Activated CD8-positive, alpha-beta T cell treated with anti-CD3 and anti-CD28 coated beads, Interleukin-2, amount 10 ng/mL, durations not matched to agents 7 days and 5 days (primary cell): Measurements from ENCODE around the gene TMPO. TPM values are rescaled to one million over a fixed set of nuclear protein-coding genes. Genes with fewer than 3 reads are reported as not detected.

Experiments used
- ATAC-seq: fragments of 150-1000 bp; cut with Tn5 transposase; one replicate; pipeline ENCODE4 v1.10.0; 2021; ENCODE audit warnings: moderate library complexity
- CTCF ChIA-PET: fragments of 350-600 bp; sonication (Branson Sonifier 250); formaldehyde crosslinking; loops from one replicate; lab custom pipeline; 2021; ENCODE audit warnings: antibody characterized with exemption; lab: Charles Lee
- POLR2A ChIA-PET: fragments of 350-600 bp; sonication (Branson Sonifier 250); formaldehyde crosslinking; loops from one replicate; lab custom pipeline; 2021; ENCODE audit warnings: antibody characterized with exemption; lab: Charles Lee
- DNase-seq: peaks from one replicate; pipeline ENCODE4 v3.0.0-alpha.2; 2020
- H3K27ac Mint-ChIP-seq: one replicate; pipeline ENCODE4 v1.8.0; 2021; ENCODE audit warnings: mild to moderate bottlenecking, mixed read lengths
- H3K27me3 Mint-ChIP-seq: one replicate; pipeline ENCODE4 v1.8.0; 2021; ENCODE audit warnings: low read depth, mixed read lengths
- H3K36me3 Mint-ChIP-seq: one replicate; pipeline ENCODE4 v1.8.0; 2021; ENCODE audit warnings: low read depth, mixed read lengths
- H3K4me1 Mint-ChIP-seq: one replicate; pipeline ENCODE4 v1.8.0; 2021; ENCODE audit warnings: low read depth, mixed read lengths
- H3K4me3 Mint-ChIP-seq: one replicate; pipeline ENCODE4 v1.8.0; 2021; ENCODE audit warnings: mild to moderate bottlenecking, mixed read lengths
- H3K9me3 Mint-ChIP-seq: one replicate; pipeline ENCODE4 v1.8.0; 2022; ENCODE audit warnings: mixed read lengths; ENCODE audit not compliant: insufficient read depth
- total RNA-seq, 2 experiments: library from RNA; stranded (reverse); gene quantifications; one replicate each; pipeline ENCODE4 v1.2.3, GENCODE V29; 2021

Gene TMPO
- total RNA-seq, 2 experiments from 2014 or later, result 401 to 413 TPM

GRCh38 chr12:98579835-98580234, 64.4 kb downstream of the TMPO start:
- no peak for DNase-seq
- POLR2A ChIA-PET, result no interaction called here
- ATAC-seq, result no peak
- H3K27me3 Mint-ChIP-seq, result peaks cover 2% of the 10 kb centered on the region
- CTCF ChIA-PET, result no interaction called here
- no peaks in the 10 kb centered on the region for H3K36me3 Mint-ChIP-seq
- no peaks in the 10 kb centered on the region for H3K9me3 Mint-ChIP-seq
- H3K4me1 Mint-ChIP-seq, result no peaks in the 10 kb centered on the region
- no peak overlapping the region for H3K27ac Mint-ChIP-seq
- H3K4me3 Mint-ChIP-seq, result no peak overlapping the region

- POLR2A ChIA-PET, result no interaction called here
- ATAC-seq (no peak), DNase-seq (no peak)
- H3K4me3 Mint-ChIP-seq, result no peak overlapping the region
- CTCF ChIA-PET, result interaction anchor here (0.9 to 1.9 kb wide), 3 partner anchors 8 to 14 kb away, joined by 4 read pairs; partner anchors contain the start of gene SLC25A3
- H3K27me3 Mint-ChIP-seq, result peaks cover 2% of the 10 kb centered on the region
- no peaks in the 10 kb centered on the region for H3K4me1 Mint-ChIP-seq
- no peaks in the 10 kb centered on the region for H3K36me3 Mint-ChIP-seq
- H3K9me3 Mint-ChIP-seq, result no peaks in the 10 kb centered on the region
- no peak overlapping the region for H3K27ac Mint-ChIP-seq
Observed at GRCh38 chr12:98580695-98581094, 65.3 kb downstream of the TMPO start.

- CTCF ChIA-PET, result interaction anchor here (0.9 to 1.9 kb wide), 3 partner anchors 9 to 14 kb away, joined by 4 read pairs; partner anchors contain the start of gene SLC25A3
- Mint-ChIP-seq H3K27ac (no peak overlapping the region), H3K9me3 (no peaks in the 10 kb centered on the region), H3K4me3 (no peak overlapping the region), H3K36me3 (no peaks in the 10 kb centered on the region), H3K4me1 (no peaks in the 10 kb centered on the region), H3K27me3 (peaks cover 2% of the 10 kb centered on the region)
- DNase-seq (no peak), ATAC-seq (no peak)
- POLR2A ChIA-PET, result no interaction called here
Observed at GRCh38 chr12:98581101-98581500, 65.7 kb downstream of the TMPO start.

GRCh38 chr12:98582093-98582492, 66.7 kb downstream of the TMPO start:
- Mint-ChIP-seq H3K4me3 (no peak overlapping the region), H3K27me3 (peaks cover 2% of the 10 kb centered on the region), H3K36me3 (no peaks in the 10 kb centered on the region), H3K27ac (no peak overlapping the region), H3K9me3 (no peaks in the 10 kb centered on the region), H3K4me1 (no peaks in the 10 kb centered on the region)
- ChIA-PET CTCF (interaction anchor here (0.6 to 1.9 kb wide), 2 partner anchors 11 to 50 kb away, joined by 3 to 4 read pairs; partner anchors contain the start of gene SLC25A3), POLR2A (no interaction called here)
- DNase-seq (no peak), ATAC-seq (no peak)

GRCh38 chr12:98587084-98587483, 71.7 kb downstream of the TMPO start:
- DNase-seq (no peak), ATAC-seq (no peak)
- Mint-ChIP-seq H3K9me3 (no peaks in the 10 kb centered on the region), H3K4me1 (no peaks in the 10 kb centered on the region), H3K36me3 (no peaks in the 10 kb centered on the region), H3K27me3 (no peaks in the 10 kb centered on the region), H3K4me3 (no peak overlapping the region), H3K27ac (no peak overlapping the region)
- CTCF ChIA-PET, result interaction anchor here (0.9 to 5.1 kb wide), 2 partner anchors 20 kb away, joined by 3 to 24 read pairs; no protein-coding TSS in a partner anchor
- POLR2A ChIA-PET, result no interaction called here

- DNase-seq (no peak), ATAC-seq (no peak)
- Mint-ChIP-seq H3K27me3 (no peaks in the 10 kb centered on the region), H3K27ac (no peak overlapping the region), H3K4me1 (peaks cover 16% of the 10 kb centered on the region), H3K36me3 (peaks cover 20% of the 10 kb centered on the region), H3K9me3 (no peaks in the 10 kb centered on the region), H3K4me3 (no peak overlapping the region)
- CTCF ChIA-PET, result interaction anchor here (1.7 kb wide), 1 partner anchor 25 kb away, joined by 10 read pairs; no protein-coding TSS in a partner anchor
- POLR2A ChIA-PET, result no interaction called here
Observed at GRCh38 chr12:98591209-98591608, 75.8 kb downstream of the TMPO start.

- peaks cover 25% of the 10 kb centered on the region for H3K4me1 Mint-ChIP-seq
- H3K36me3 Mint-ChIP-seq, result peaks cover 35% of the 10 kb centered on the region
- ChIA-PET CTCF (interaction anchor here (0.8 to 4.8 kb wide), 9 partner anchors 12 to 101 kb away, joined by 3 to 34 read pairs (median 5); partner anchors contain the start of gene IKBIP), POLR2A (interaction anchor here (1.0 to 4.1 kb wide), 9 partner anchors 9 to 78 kb away, joined by 3 to 49 read pairs (median 8); partner anchors contain the start of genes IKBIP and TMPO)
- H3K27me3 Mint-ChIP-seq, result no peaks in the 10 kb centered on the region
- peak overlapping the region; percentile 98 for H3K27ac Mint-ChIP-seq
- ATAC-seq (no peak), DNase-seq (no peak)
- H3K4me3 Mint-ChIP-seq, result peak overlapping the region; percentile 84
- no peaks in the 10 kb centered on the region for H3K9me3 Mint-ChIP-seq
Observed at GRCh38 chr12:98592825-98593322, 77.5 kb downstream of the TMPO start.

GRCh38 chr12:98593351-98594049, 78.1 kb downstream of the TMPO start, which contains the start of gene SLC25A3:
TSS of gene SLC25A3 (plus strand) at chr12:98593686. CDS start at chr12:98593979, 293 bp downstream.
- H3K36me3 Mint-ChIP-seq, result peaks cover 41% of the 10 kb centered on the region
- H3K4me1 Mint-ChIP-seq, result peaks cover 30% of the 10 kb centered on the region
- H3K9me3 Mint-ChIP-seq, result no peaks in the 10 kb centered on the region
- POLR2A ChIA-PET, result interaction anchor here (0.7 to 4.1 kb wide), 16 partner anchors 8 to 1257 kb away, joined by 3 to 49 read pairs (median 4); partner anchors contain the start of genes IKBIP and TMPO
- H3K27ac Mint-ChIP-seq, result peak within 1 kb of the TSS; percentile 98
- CTCF ChIA-PET, result interaction anchor here (0.7 to 4.8 kb wide), 12 partner anchors 13 to 102 kb away, joined by 3 to 34 read pairs (median 4); partner anchors contain the start of gene IKBIP
- peak; percentile 96 for ATAC-seq
- H3K27me3 Mint-ChIP-seq, result no peaks in the 10 kb centered on the region
- H3K4me3 Mint-ChIP-seq, result peak within 1 kb of the TSS; percentile 84
- DNase-seq, result peak; percentile 96

- POLR2A ChIA-PET, result interaction anchor here (0.7 to 4.1 kb wide), 16 partner anchors 8 to 1257 kb away, joined by 3 to 49 read pairs (median 4); partner anchors contain the start of genes IKBIP and TMPO
- peaks cover 30% of the 10 kb centered on the region for H3K4me1 Mint-ChIP-seq
Observed at GRCh38 chr12:98594050-98594835, 78.9 kb downstream of the TMPO start.

GRCh38 chr12:98595243-98595988, 80.0 kb downstream of the TMPO start:
- Mint-ChIP-seq H3K9me3 (no peaks in the 10 kb centered on the region), H3K27me3 (no peaks in the 10 kb centered on the region), H3K27ac (peak overlapping the region; percentile 98), H3K4me3 (peak overlapping the region; percentile 84), H3K36me3 (peaks cover 51% of the 10 kb centered on the region), H3K4me1 (peaks cover 30% of the 10 kb centered on the region)
- POLR2A ChIA-PET, result interaction anchor here (2.4 to 4.1 kb wide), 4 partner anchors 49 to 80 kb away, joined by 8 to 49 read pairs (median 26); partner anchors contain the start of genes IKBIP and TMPO
- DNase-seq, result peak; percentile 54
- CTCF ChIA-PET, result interaction anchor here (0.7 to 4.8 kb wide), 11 partner anchors 10 to 80 kb away, joined by 3 to 34 read pairs (median 3); partner anchors contain the start of gene TMPO
- ATAC-seq, result no peak

More at GRCh38 chr12:98594050-98594835, 78.9 kb downstream of the TMPO start:
- peak; percentile 31 for ATAC-seq
- Mint-ChIP-seq H3K27ac (peak overlapping the region; percentile 98), H3K4me3 (peak overlapping the region; percentile 84), H3K9me3 (no peaks in the 10 kb centered on the region), H3K27me3 (no peaks in the 10 kb centered on the region), H3K36me3 (peaks cover 43% of the 10 kb centered on the region)
- no peak for DNase-seq
- CTCF ChIA-PET, result interaction anchor here (0.8 to 4.8 kb wide), 13 partner anchors 12 to 103 kb away, joined by 3 to 34 read pairs (median 4); partner anchors contain the start of gene TMPO
